GM18526 (cell line): ENCODE data around the gene NCF4.

Experiments
- POLR2A ChIP-seq: IDR thresholded peaks from 3 replicates; pipeline ENCODE4 v1.6.1; 2011; ENCODE audit not compliant: insufficient read length; ENCODE audit errors: extremely low read depth

The NCF4 gene

DNA sequence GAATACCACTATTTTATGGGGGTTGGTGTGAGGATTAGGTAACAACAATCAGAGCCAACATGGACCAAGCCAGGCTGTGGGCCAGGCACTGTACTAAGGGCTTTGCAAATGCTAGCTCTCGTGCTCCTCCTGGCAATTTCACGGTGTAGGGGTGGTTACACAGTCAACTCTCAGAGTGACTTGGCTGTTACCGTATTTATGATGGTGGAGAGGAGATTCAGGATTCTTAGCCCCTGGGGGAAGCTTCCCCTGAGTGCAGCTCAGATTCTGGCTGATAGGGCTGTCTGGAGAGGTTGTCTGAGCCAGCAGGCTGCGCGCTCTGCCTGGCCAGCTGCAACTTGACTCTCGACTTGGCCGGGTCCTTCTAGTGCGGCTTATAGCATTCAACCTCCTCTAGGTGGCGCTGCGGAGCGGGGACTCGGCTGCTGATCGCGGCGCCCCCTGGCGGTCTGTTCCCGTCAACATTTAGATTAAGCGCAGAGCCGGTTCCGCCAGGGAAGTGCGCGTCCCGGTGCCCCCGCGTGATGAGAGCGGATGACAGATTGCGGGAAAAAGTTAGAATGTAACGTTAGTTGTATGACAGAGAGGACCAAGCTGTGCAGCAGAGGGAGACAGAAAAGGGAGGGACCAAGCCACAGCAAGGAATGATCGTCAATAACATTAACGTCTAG is 4.5 kb upstream of the NCF4 start:
- TF ChIP-seq POLR2A: no peak

DNA sequence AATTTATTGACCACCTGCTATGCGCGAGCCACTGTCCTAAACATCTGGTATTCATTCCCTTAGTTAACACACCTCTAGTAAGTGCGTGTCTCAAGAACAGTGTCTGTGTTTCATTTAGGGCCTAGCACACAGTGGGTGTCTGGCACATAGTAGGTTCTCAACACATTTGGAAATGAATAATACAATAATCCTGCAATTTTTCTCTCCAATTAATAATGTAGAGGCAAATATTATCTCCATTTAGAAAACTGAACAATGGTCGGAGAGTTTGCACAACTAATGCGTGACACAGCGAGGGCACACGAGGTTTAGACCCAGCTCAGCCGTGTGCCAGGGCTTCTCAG is 4.0 kb upstream of the NCF4 start:
- TF ChIP-seq POLR2A: no peak

GRCh38 chr22:36858156-36858555 is 2.6 kb upstream of the NCF4 start:
- no peak for TF ChIP-seq POLR2A

GRCh38 chr22:36858966-36859365 is 1.8 kb upstream of the NCF4 start:
- TF ChIP-seq POLR2A: no peak

GRCh38 chr22:36860017-36860416 is 789 bp upstream of the NCF4 start:
- TF ChIP-seq POLR2A: no peak

DNA sequence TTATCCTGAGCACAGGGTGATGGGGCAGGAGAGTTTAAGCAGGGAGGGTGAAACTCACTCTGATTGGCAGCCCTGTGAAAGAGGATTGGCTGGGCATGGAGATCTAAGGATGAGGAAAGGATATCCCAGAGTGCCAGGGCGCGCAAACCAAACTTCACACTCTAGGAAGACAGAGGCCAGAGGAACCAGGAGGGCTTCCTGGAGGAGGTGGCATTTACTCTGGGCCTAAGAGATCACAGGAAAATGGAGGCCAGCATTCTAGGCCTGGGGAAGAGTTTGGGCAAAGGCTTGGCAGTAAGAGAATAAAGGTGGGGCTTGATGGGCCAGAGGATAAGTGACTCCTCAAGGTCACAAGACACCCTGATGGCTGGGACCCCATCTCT is 377 bp upstream of the NCF4 start:
- no peak for TF ChIP-seq POLR2A

GRCh38 chr22:36862251-36863242 is 1.7 kb downstream of the NCF4 start:
- peak; percentile 46 for TF ChIP-seq POLR2A

DNA sequence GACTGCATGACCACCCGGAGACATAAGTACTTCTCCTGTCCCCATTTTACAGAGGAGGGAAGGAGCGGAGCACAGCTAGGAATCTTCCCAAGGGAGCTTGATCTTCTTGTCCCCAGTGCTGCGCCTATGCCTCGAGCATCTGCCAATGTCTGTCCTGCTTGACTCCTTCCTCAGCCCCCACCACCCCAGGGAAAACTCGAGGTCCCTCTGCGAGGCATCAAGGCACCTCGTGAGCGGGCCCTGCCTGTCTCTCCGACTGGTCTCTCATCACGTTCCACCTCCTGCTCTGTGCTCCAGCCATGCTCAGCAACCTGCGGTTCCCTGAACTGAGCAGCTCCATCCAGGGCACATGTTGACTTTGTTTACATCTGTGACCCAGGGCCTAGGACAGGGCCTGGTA is 2.5 kb downstream of the NCF4 start:
- no peak for TF ChIP-seq POLR2A

DNA sequence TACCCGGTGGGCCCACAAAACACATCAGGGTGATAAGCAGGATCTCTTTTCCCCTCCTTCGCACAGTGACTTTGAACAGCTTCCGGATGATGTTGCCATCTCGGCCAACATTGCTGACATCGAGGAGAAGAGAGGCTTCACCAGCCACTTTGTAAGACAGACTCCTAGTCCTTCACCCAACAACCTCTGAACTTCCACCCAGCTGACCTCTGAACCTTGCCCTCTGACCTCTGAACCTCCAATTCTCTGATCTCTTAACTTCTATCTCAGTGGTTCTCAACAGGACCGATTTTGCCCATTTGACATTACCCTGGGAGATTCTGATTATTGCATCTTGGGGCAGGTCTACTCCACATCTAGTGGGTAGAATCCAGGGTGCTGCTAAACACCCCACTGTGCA is 3.2 kb downstream of the NCF4 start:
- TF ChIP-seq POLR2A: no peak

GRCh38 chr22:36864454-36865215 is 3.8 kb downstream of the NCF4 start:
- TF ChIP-seq POLR2A: no peak

GRCh38 chr22:36865346-36865745 is 4.5 kb downstream of the NCF4 start:
- no peak for TF ChIP-seq POLR2A

GRCh38 chr22:36867695-36868094 is 6.9 kb downstream of the NCF4 start:
- TF ChIP-seq POLR2A: no peak

DNA sequence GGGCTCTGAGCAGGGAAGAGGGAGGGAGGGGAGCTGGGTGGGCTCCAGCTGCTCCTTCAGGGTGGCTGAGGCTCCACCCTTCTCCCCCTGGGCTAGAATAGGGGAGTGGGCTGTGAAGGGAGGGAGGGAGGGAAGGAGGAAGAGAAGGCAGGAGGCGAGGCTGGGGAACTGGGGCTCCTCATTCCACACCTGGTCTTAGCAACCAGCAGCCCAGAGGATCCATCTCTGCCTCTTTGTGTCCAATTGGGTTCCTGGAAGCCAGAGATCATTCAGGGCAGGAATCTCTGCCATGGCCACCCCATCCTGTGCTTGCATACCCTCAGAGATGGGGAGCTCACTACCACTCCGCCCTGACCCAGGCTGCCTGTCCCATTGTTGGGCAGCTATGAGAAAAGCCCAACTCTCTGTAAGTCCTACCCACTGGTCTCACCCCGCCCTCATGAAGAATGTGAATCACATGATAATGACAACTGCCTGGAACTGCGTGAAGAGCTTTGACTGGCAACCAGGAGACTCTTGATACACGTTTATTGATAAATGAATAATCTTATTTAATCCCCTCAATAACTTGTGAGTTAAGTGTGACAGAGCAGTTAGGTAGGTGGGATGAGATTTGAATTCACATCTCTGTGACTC is 7.9 kb downstream of the NCF4 start:
- no peak for TF ChIP-seq POLR2A

DNA sequence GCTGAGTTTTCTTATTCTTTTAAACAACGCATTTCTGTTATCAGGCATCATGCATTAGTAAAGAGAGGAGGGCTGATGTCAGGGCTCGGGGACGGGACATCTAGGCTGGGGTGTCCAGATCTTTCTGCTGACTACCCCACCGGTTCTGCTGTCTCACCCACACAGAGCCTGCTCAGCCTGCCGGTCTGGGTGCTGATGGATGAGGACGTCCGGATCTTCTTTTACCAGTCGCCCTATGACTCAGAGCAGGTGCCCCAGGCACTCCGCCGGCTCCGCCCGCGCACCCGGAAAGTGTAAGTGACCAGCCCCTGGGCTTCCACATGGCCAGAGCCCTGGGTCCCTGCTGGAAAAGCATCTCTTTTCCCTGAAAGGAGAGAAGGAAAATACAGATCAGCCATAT is 9.4 kb downstream of the NCF4 start:
- no peak for TF ChIP-seq POLR2A

DNA sequence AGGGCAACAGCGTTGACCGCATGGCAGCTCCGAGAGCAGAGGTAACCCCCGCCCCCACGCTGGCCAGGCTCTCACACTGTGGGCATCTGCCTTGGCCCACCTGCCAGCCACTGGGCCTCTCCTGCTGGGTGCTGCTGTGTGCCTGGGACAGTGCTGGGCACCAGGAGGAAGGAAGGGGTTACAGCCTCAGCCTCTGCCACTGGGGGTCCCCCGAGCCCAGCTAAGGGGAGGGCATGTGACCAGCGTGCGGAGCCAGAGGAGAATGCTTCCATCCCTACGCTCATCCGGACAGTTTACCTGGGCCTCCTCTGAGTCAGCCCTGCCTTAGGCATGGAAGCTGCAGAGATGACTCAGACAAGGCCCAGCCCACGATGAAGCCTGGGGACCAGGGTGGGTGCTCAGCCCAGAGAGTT is 10.9 kb downstream of the NCF4 start:
- no peak for TF ChIP-seq POLR2A
